Adrenal gland (tissue), 5 donors: ENCODE results near the gene WNT7B.

Experiments
- POLR2A ChIP-seq, 2 donors: fragments of 450-650 bp; IDR thresholded peaks; one replicate each; pipeline ENCODE4 v1.6.1; 2017; ENCODE audit warnings: antibody characterized with exemption in 2 of 2, mild to moderate bottlenecking in 2 of 2, moderate library complexity in 1 of 2
- TF ChIP-seq, protein P1 (sequence below), 6 experiments: fragments of 450-650 bp in 4 of 6; fragments of 200-600 bp in 2 of 6; sonication (generic) in 1 of 6; IDR thresholded peaks; 1 replicate in 5 of 6; 2 replicates in 1 of 6; pipeline versions ENCODE4 v1.5.1 to v1.8.0; 2016 to 2021; ENCODE audit warnings: antibody characterized with exemption in 6 of 6, mild to moderate bottlenecking in 2 of 6, moderate library complexity in 1 of 6
- donor health status: DM: no; HTN: no; CAD: no.

DNA sequence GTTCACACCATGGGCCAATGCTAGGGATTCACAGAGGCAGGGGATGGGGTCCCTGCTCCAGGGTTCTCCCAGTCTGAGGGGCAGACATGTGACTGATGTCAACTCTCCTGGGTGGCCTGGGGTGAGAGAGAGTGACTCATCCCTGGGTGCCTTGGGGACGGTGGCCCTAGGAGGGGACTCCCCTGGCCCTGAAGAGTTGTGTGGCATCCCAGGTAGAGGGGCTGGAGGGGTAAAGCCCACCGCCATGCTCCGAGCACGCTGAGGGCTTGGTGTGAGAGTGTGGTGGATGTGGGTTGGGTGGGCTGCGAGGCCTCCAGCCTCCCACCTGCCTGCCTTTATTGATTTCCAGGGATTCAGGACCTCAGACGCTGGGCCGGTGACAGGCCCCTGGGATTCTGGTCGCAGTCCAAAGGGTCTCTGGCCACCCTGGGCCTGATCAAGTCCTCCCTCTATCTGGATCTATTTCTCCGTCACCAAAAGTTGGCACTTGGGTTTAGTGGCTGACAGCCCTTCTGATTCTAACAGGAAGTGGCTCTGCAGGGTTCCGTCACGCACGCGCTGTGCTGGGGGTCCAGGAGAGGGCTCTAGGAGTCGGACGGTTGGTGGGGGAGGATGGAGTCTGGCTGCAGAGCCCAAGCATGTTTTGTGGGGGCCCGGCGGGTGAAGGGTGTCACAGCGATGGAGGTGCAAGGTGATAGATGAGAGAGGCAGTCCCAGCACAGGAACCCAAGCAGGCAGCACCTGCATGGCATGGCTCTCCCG, 27.3 kb upstream of the WNT7B start:
- TF ChIP-seq, protein P1, sequence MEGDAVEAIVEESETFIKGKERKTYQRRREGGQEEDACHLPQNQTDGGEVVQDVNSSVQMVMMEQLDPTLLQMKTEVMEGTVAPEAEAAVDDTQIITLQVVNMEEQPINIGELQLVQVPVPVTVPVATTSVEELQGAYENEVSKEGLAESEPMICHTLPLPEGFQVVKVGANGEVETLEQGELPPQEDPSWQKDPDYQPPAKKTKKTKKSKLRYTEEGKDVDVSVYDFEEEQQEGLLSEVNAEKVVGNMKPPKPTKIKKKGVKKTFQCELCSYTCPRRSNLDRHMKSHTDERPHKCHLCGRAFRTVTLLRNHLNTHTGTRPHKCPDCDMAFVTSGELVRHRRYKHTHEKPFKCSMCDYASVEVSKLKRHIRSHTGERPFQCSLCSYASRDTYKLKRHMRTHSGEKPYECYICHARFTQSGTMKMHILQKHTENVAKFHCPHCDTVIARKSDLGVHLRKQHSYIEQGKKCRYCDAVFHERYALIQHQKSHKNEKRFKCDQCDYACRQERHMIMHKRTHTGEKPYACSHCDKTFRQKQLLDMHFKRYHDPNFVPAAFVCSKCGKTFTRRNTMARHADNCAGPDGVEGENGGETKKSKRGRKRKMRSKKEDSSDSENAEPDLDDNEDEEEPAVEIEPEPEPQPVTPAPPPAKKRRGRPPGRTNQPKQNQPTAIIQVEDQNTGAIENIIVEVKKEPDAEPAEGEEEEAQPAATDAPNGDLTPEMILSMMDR (IDR thresholded peaks at IDR 0.05), result no peak
- TF ChIP-seq POLR2A (IDR thresholded peaks at IDR 0.05), result no peak
